Measurements from ENCODE around the gene FOSL2.

The FOSL2 gene

GRCh38 chr2:28392297-28393113, at the start of gene FOSL2:
FOSL2 (plus strand) TSS chr2:28392858; CDS start chr2:28393721, 863 bp downstream.
- peaks cover 4 to 5% of the 10 kb centered on the region in 2 donors for H3K4me1 ChIP-seq (ENCODE audit: control insufficient read depth in 1 of 2, insufficient read depth in 2 of 2, low read length in 2 of 2)
- peaks cover 3 to 33% of the 10 kb centered on the region in 2 donors for H3K36me3 ChIP-seq (ENCODE audit: control insufficient read depth in 1 of 2, insufficient read depth in 2 of 2, low read length in 2 of 2)
- H3K27ac ChIP-seq (ENCODE audit: low read length), result peak within 1 kb of the TSS; percentile 100

DNA sequence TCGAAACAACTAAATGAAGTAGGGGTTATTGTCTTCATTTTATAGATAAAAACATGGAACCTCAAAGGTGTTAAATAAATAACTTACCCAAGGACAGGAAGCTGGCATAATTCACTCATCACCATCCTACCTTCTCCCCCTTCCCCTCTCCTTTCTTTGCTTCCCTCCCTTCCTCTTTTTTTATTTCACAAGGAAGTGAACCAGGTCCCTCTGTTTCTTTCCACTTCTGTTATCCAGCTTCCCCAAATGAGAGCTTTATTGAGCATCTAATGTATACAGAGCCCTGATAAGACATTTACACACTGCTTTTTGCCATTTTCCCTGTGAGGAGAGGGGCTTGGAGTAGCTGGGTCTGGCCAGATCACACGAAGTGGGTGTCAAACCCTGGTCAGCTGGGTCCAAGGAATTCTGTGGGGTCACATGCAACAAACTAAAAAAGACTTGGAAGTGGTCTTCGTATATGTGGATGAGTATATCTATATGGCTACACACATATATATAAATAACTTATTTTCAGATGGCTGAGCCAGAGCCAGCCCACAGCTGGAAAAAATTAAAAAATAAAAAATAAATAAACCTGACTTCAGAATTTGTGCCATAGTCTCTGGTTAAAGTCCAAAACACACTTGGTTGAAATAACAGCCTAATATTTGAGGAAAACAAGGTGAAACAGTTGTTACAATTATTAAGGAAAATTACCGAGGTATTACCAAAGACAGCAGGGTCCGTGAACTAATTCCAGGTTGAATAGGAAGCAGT, 49.3 kb upstream of the FOSL2 start:
- Histone ChIP-seq H3K27me3 (ENCODE audit: low read depth, low read length) (no peaks in the 10 kb centered on the region), H3K9me3 (ENCODE audit: control insufficient read depth in 1 of 2, low read length in 2 of 2) (no peaks in the 10 kb centered on the region), H3K4me1 (ENCODE audit: control insufficient read depth in 1 of 2, insufficient read depth in 2 of 2, low read length in 2 of 2) (peaks cover 7 to 8% of the 10 kb centered on the region in 2 donors), H3K4me3 (ENCODE audit: low read depth in 1 of 2, low read length in 2 of 2) (no peak overlapping the region), H3K27ac (ENCODE audit: low read length) (peak overlapping the region; percentile 21), H3K36me3 (ENCODE audit: control insufficient read depth in 1 of 2, insufficient read depth in 2 of 2, low read length in 2 of 2) (no peaks in the 10 kb centered on the region)

More at GRCh38 chr2:28392297-28393113, at the start of gene FOSL2:
- Histone ChIP-seq H3K9me3 (ENCODE audit: control insufficient read depth in 1 of 2, low read length in 2 of 2) (no peaks in the 10 kb centered on the region), H3K27me3 (ENCODE audit: low read depth, low read length) (no peaks in the 10 kb centered on the region), H3K4me3 (ENCODE audit: low read depth in 1 of 2, low read length in 2 of 2) (peak within 1 kb of the TSS; percentile 81 to 96)

DNA sequence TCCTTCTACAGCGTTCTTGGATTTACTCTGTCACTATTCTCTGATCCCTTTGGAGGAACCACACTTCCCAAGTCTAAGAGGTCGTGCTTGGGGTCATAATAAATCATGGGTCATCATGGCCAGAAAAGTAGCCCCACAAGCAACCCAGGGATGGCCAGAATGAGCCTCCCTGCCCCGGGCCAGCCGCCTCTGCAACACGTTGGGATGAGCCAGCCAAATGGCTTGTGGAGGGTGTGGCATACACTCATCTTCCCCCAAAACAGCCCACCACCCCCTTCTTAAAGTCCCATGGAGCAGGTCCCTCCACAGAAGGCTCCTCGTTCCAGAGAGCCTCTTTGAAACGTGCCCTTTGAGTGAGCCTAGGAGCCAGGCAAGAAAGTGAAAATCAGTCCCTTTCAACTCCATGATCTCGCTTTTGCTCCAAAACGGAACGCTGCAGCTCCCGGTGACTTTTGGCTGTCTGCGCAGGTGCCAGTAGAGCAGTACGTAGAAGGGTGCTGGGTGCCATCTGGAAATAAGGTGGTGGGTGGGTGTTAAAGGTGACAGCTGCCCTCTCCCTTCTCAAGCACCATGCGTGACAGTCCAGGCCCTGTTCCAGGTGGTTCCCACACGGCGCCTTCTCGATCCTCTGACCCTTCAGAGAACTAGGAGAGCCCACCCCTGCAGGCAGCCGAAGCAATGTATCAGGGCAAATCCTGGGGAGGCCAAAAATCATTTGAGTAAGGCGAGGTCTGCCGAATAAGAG, 48.5 kb upstream of the FOSL2 start:
- no peak overlapping the region for H3K27ac ChIP-seq (ENCODE audit: low read length)
- H3K4me1 ChIP-seq (ENCODE audit: control insufficient read depth in 1 of 2, insufficient read depth in 2 of 2, low read length in 2 of 2), result peaks cover 7 to 8% of the 10 kb centered on the region in 2 donors
- no peaks in the 10 kb centered on the region for H3K9me3 ChIP-seq (ENCODE audit: control insufficient read depth in 1 of 2, low read length in 2 of 2)
- no peak overlapping the region for H3K4me3 ChIP-seq (ENCODE audit: low read depth in 1 of 2, low read length in 2 of 2)
- no peaks in the 10 kb centered on the region for H3K27me3 ChIP-seq (ENCODE audit: low read depth, low read length)
- no peaks in the 10 kb centered on the region for H3K36me3 ChIP-seq (ENCODE audit: control insufficient read depth in 1 of 2, insufficient read depth in 2 of 2, low read length in 2 of 2)

DNA sequence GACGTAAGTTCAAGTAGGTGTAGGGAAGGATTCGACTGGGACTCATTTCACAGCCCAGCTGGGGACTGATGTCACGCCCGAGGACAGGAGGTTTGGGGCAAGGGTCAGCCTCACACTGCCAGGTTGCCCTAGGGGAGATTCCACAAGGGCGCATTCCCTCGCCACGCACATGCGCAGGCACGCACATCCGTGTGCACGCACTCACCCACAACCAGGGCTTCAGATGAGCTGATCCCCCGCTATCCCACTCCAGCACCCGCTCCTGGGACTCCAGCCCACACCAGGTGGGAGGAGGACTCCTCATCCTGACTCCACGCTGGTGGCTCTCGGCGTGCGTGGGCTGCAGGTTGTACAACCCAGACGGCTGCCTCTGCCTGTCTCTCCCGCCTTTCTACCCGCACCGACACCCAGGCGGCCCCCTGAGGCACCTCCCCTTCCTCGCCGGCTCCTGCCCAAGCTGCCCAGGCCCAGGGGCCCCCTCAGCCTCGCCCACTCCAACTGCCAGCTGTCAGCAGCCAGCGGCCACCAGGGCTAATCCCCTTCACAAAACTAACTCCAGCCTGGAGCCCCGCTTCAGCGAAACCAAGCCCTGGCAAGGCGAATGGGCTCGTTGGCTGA, 47.8 kb upstream of the FOSL2 start:
- Histone ChIP-seq H3K4me3 (ENCODE audit: low read depth in 1 of 2, low read length in 2 of 2) (no peak overlapping the region), H3K27ac (ENCODE audit: low read length) (no peak overlapping the region), H3K4me1 (ENCODE audit: control insufficient read depth in 1 of 2, insufficient read depth in 2 of 2, low read length in 2 of 2) (peaks cover 7 to 8% of the 10 kb centered on the region in 2 donors), H3K27me3 (ENCODE audit: low read depth, low read length) (no peaks in the 10 kb centered on the region), H3K36me3 (ENCODE audit: control insufficient read depth in 1 of 2, insufficient read depth in 2 of 2, low read length in 2 of 2) (no peaks in the 10 kb centered on the region), H3K9me3 (ENCODE audit: control insufficient read depth in 1 of 2, low read length in 2 of 2) (no peaks in the 10 kb centered on the region)

DNA sequence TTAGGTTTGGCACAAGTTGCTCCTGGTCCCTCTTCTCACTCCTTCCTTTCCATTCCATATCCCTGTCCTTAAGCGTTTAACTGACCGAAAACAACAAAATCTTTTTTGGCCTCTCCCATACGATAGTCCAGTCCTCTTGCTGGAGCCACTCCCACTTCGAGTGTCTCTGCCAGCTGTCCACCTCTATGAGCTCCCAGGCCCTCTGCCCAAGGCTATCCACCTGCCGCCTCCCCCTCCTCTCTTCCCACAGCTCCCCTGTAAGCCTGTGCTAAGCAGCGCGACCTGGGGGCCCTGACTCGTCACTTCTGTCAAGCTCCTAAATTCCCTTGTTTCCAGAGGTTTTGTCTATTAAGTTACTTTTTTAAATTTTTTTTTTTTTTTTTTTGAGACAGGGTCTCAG, 47.0 kb upstream of the FOSL2 start:
- Histone ChIP-seq H3K36me3 (ENCODE audit: control insufficient read depth in 1 of 2, insufficient read depth in 2 of 2, low read length in 2 of 2) (no peaks in the 10 kb centered on the region), H3K27me3 (ENCODE audit: low read depth, low read length) (no peaks in the 10 kb centered on the region), H3K27ac (ENCODE audit: low read length) (no peak overlapping the region), H3K9me3 (ENCODE audit: control insufficient read depth in 1 of 2, low read length in 2 of 2) (no peaks in the 10 kb centered on the region), H3K4me3 (ENCODE audit: low read depth in 1 of 2, low read length in 2 of 2) (no peak overlapping the region), H3K4me1 (ENCODE audit: control insufficient read depth in 1 of 2, insufficient read depth in 2 of 2, low read length in 2 of 2) (peaks cover 6 to 7% of the 10 kb centered on the region in 2 donors)

DNA sequence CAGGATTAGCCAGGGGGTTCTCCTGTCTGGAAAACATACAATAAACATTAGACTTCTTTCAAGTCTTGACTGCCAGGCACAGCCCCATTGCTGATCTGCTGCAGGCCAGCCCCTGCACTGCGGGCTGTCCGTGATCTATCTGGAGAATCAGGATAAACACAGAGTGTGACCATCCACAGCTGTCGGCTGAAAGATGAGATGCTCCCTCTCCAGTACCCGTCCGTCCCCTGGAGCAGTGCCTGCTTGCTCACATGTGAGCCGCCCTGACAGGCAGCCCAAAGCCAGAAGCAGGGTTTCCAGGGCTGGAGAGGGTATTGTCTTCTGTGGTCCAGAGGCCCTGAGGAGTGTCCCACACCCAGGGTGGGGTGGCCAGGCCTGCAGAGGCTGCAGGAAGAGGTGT, 46.1 kb upstream of the FOSL2 start:
- Histone ChIP-seq H3K27ac (ENCODE audit: low read length) (no peak overlapping the region), H3K4me1 (ENCODE audit: control insufficient read depth in 1 of 2, insufficient read depth in 2 of 2, low read length in 2 of 2) (peaks cover 0 to 7% of the 10 kb centered on the region in 2 donors), H3K9me3 (ENCODE audit: control insufficient read depth in 1 of 2, low read length in 2 of 2) (no peaks in the 10 kb centered on the region), H3K27me3 (ENCODE audit: low read depth, low read length) (no peaks in the 10 kb centered on the region), H3K4me3 (ENCODE audit: low read depth in 1 of 2, low read length in 2 of 2) (no peak overlapping the region), H3K36me3 (ENCODE audit: control insufficient read depth in 1 of 2, insufficient read depth in 2 of 2, low read length in 2 of 2) (no peaks in the 10 kb centered on the region)

GRCh38 chr2:28347193-28347592, 45.5 kb upstream of the FOSL2 start:
- no peak overlapping the region for H3K27ac ChIP-seq (ENCODE audit: low read length)
- peaks cover 0 to 6% of the 10 kb centered on the region in 2 donors for H3K4me1 ChIP-seq (ENCODE audit: control insufficient read depth in 1 of 2, insufficient read depth in 2 of 2, low read length in 2 of 2)
- no peaks in the 10 kb centered on the region for H3K36me3 ChIP-seq (ENCODE audit: control insufficient read depth in 1 of 2, insufficient read depth in 2 of 2, low read length in 2 of 2)
- no peaks in the 10 kb centered on the region for H3K9me3 ChIP-seq (ENCODE audit: control insufficient read depth in 1 of 2, low read length in 2 of 2)
- no peak overlapping the region for H3K4me3 ChIP-seq (ENCODE audit: low read depth in 1 of 2, low read length in 2 of 2)
- H3K27me3 ChIP-seq (ENCODE audit: low read depth, low read length), result no peaks in the 10 kb centered on the region

DNA sequence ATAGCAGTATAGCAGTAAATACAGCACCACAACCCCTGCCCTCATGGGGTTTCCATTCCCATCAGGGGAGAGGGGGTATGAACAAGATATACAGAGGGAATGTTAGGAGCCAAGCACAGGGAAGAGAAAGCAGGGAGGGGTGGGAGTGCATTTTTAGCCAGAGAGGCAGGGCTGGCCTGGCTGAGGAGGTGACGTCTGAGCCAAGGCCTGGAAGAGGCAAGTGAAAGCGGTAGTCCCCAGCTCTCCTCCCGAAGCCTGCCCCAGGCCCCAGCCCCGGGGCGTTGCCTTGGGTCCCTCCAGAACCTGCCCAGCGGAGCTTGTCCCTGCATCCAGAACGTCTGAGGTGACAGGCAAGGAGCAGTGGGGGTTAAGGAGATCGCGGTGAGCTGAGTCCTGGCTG, 45.1 kb upstream of the FOSL2 start:
- Histone ChIP-seq H3K9me3 (ENCODE audit: control insufficient read depth in 1 of 2, low read length in 2 of 2) (no peaks in the 10 kb centered on the region), H3K4me1 (ENCODE audit: control insufficient read depth in 1 of 2, insufficient read depth in 2 of 2, low read length in 2 of 2) (peaks cover 0 to 2% of the 10 kb centered on the region in 2 donors), H3K27ac (ENCODE audit: low read length) (no peak overlapping the region), H3K4me3 (ENCODE audit: low read depth in 1 of 2, low read length in 2 of 2) (no peak overlapping the region), H3K36me3 (ENCODE audit: control insufficient read depth in 1 of 2, insufficient read depth in 2 of 2, low read length in 2 of 2) (no peaks in the 10 kb centered on the region), H3K27me3 (ENCODE audit: low read depth, low read length) (no peaks in the 10 kb centered on the region)

DNA sequence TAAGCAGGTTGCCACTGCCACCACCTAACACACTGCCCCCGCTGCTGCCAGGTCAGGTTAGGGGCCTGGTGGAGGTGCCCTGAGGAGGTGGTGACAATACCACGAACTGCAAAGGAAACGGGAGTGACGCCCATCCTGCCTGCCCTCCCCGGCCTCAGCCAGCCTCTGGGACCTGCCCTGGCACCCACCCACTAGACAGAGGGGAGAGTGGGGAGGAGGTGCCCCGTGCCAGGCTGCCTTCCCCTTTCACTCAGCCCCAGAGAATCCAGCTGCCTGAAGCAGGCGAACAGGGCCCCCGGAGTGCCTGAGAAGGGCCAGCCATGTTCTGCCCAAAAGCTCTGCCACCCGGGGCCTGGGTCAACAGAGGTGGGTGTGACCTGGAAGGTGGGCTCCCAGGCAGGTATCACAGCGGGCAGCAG, 44.5 kb upstream of the FOSL2 start:
- Histone ChIP-seq H3K9me3 (ENCODE audit: control insufficient read depth in 1 of 2, low read length in 2 of 2) (no peaks in the 10 kb centered on the region), H3K4me1 (ENCODE audit: control insufficient read depth in 1 of 2, insufficient read depth in 2 of 2, low read length in 2 of 2) (no peaks in the 10 kb centered on the region), H3K4me3 (ENCODE audit: low read depth in 1 of 2, low read length in 2 of 2) (no peak overlapping the region), H3K36me3 (ENCODE audit: control insufficient read depth in 1 of 2, insufficient read depth in 2 of 2, low read length in 2 of 2) (no peaks in the 10 kb centered on the region), H3K27ac (ENCODE audit: low read length) (no peak overlapping the region), H3K27me3 (ENCODE audit: low read depth, low read length) (no peaks in the 10 kb centered on the region)

- Histone ChIP-seq H3K4me1 (ENCODE audit: control insufficient read depth in 1 of 2, insufficient read depth in 2 of 2, low read length in 2 of 2) (no peaks in the 10 kb centered on the region), H3K27ac (ENCODE audit: low read length) (no peak overlapping the region), H3K4me3 (ENCODE audit: low read depth in 1 of 2, low read length in 2 of 2) (no peak overlapping the region)
Measured at GRCh38 chr2:28348921-28349320, 43.7 kb upstream of the FOSL2 start.

More at GRCh38 chr2:28348921-28349320, 43.7 kb upstream of the FOSL2 start:
- Histone ChIP-seq H3K36me3 (ENCODE audit: control insufficient read depth in 1 of 2, insufficient read depth in 2 of 2, low read length in 2 of 2) (no peaks in the 10 kb centered on the region), H3K9me3 (ENCODE audit: control insufficient read depth in 1 of 2, low read length in 2 of 2) (no peaks in the 10 kb centered on the region), H3K27me3 (ENCODE audit: low read depth, low read length) (no peaks in the 10 kb centered on the region)
